GM21360 (cell line): ENCODE results near the gene CAMKK2.
"Not testable (repeated sequence)": the region's sequence is repeated elsewhere in the genome, so short reads cannot be mapped to it uniquely, and the experiment has no call there.

ENCODE experiments used
- ATAC-seq: cut with Tn5 transposase; IDR thresholded peaks from one replicate; pipeline ENCODE4 v1.9.1; 2021; ENCODE audit warnings: mild to moderate bottlenecking, moderate library complexity; ENCODE audit not compliant: unreplicated experiment

The CAMKK2 gene

GRCh38 chr12:121227294-121227693 is 69.2 kb downstream of the CAMKK2 start:
- ATAC-seq: peak; percentile 66

GRCh38 chr12:121226871-121227270 is 69.6 kb downstream of the CAMKK2 start:
- not testable (repeated sequence) for ATAC-seq

- no peak for ATAC-seq
Observed at GRCh38 chr12:121226399-121226798, 70.1 kb downstream of the CAMKK2 start.

GRCh38 chr12:121224591-121224990 is 71.9 kb downstream of the CAMKK2 start:
- no peak for ATAC-seq

GRCh38 chr12:121223292-121224285 is 72.9 kb downstream of the CAMKK2 start:
- ATAC-seq: no peak

- ATAC-seq: no peak
Observed at GRCh38 chr12:121222847-121223246, 73.7 kb downstream of the CAMKK2 start.

DNA sequence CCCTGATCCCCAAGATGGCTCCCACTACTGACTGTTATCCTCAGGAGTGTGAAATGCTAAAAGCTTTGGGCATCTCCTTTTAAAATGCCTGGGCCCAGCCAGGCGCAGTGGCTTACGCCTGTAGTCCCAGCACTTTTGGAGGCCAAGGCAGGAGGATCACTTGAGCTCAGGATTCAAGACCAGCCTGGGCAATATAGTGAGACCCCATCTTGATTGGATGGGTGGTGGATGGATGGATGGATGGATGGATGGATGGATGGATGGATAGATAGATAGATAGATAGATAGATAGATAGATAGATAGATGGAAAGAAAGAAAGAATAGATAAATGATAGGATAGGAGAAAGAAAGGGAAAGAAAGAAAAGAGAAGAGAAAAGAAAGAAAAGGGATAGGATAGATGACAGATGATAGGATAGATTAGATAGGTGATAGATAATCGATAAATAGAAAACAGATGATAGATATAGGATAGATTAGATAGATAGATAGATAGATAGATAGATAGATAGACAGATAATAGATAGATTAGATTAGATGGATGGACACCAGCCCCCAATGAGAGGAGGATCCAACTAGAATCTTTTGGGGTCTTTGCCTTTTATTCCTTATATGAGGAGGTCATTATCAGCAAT is 77.0 kb downstream of the CAMKK2 start:
- no peak for ATAC-seq

DNA sequence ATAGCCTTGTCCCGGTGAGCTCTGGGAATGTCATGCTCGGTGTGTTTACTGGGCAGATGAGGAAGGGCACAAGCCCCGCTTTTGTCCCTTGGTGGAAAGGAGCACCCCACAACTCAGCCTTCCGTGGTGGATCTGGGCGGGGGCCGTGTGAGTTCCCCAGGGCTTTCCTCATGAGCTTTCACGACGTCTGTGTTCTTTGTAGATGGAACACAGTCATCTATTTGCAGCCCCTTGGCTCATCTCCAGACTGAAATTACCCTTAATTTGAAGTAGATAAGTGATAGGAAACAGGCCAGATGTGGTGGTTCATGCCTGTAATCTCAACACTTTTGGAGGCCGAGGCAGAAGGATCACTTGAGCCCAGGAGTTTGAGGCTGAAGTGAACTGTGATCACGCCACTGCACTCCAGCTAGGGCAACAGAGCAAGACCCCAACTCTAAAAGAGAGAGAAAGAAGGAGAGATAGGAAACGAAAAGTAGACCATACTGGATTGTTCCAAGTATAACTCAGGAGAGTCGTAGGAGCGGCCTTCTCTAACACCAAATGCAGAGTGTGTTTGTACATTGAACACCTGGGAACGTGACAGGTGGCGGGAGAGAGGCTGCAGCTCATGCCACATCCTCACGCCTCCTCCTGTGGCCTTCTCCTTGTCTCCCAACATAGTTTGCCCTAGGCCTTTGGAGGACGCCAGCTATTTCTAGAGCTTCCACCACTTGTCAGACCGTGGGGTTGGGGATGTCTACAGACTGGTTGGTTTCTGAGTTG is 77.7 kb downstream of the CAMKK2 start:
- no peak for ATAC-seq

- ATAC-seq: no peak
Observed at GRCh38 chr12:121217761-121218160, 78.7 kb downstream of the CAMKK2 start.

- ATAC-seq: no peak
Observed at GRCh38 chr12:121217063-121217462, 79.4 kb downstream of the CAMKK2 start.

DNA sequence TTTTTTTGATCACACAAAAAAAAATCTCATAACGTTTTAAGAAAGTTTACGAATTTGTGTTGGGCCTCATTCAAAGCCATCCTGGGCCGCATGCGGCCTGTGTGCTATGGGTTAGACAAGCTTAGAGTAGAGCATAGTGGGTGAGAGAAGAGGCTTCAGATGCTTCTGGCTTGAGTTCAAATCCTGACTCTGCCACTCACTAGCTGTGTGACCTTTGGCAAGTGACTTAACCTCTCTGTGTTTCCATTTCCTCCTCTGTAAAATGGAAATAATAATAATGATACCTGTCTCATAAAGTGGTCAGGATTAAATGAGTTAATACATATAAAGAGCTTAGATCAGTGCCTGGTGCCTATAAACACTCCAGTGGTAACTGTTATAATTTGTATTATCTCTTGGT is 80.4 kb downstream of the CAMKK2 start:
- ATAC-seq: no peak

DNA sequence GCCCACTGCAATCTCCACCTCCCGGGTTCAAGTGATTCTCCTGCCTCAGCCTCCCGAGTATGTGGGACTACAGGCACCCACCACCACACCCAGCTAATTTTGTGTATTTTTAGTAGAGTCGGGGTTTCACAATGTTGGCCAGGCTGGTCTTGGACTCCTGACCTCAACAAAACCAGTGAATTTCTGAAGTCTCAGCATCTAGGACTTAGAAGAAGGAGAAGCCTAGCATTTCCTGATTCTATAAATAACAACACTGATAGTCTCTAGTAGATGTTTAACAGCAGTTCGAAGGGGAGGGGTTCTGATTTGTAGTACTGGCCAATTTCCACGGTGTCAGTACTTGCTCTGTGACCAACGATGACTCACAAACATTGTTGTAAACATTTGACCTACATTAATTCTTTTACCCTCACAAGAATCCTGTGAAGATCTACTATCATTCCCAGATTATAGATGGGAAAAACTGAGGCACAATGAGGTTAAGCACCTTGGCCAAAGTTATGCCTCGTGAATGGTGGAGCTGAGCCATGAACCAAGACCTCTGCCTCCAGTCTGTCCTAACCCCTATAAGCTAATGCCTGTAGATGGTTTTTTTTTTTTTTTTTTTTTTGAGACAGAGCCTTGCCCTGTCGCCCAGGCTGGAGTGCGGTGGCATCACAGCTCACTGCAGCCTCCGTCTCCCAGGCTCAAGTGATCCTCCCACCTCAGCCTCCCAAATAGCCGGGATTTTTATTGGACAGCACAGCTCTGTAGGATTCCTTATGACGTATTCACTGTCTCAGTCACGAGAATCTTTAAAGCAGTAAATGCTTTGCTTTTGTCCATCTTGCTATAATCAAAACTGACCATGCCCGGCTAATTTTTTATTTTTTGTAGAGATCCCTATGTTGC is 81.4 kb downstream of the CAMKK2 start:
- no peak for ATAC-seq

- no peak for ATAC-seq
Observed at GRCh38 chr12:121214166-121214777, 82.2 kb downstream of the CAMKK2 start.

- ATAC-seq: no peak
Observed at GRCh38 chr12:121212875-121213274, 83.6 kb downstream of the CAMKK2 start.

DNA sequence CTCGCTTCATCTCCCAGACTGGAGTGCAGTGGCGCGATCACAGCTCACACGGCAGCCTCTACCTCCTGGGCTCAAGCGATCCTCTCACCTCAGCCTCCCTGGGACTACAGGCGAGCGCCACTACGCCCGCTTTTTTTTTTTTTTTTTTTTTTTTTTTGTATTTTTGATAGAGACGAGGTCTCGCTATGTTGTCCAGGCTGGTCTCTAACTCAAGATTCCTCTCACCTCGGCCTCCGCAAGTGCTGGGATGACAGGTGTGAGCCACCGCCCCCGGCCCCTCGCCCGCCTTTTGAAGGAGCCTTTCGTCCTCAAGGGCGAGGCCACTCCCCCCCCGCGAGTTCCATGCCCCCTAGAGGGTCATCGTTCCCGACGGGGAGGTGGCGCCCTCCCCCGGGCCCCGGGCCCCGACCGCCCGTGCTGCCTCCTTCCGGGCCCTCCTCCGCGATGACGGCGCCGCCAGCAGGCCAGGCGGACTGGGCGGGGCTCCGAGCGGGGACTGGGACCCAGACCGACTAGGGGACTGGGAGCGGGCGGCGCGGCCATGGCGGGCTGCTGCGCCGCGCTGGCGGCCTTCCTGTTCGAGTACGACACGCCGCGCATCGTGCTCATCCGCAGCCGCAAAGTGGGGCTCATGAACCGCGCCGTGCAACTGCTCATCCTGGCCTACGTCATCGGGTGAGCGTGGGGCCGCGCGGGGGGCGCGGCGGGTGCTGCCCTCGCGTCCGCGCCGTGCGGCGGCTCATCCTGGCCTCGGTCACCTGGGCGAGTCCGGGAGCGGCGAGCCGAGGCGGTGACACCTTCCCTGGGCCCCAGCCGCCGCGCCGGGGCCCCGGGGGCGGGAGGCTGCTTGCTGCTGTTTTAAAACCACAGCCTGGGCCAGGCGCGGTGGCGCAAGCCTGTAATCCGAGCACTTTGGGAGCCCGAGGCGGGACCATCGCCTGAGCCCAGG is 86.6 kb downstream of the CAMKK2 start, which contains the start of gene P2RX4:
Gene P2RX4, plus strand, starts transcription at position 506 of the 949 bp plus-strand sequence. Its CDS starts 36 bp downstream, at position 542.
- peak; percentile 80 for ATAC-seq

DNA sequence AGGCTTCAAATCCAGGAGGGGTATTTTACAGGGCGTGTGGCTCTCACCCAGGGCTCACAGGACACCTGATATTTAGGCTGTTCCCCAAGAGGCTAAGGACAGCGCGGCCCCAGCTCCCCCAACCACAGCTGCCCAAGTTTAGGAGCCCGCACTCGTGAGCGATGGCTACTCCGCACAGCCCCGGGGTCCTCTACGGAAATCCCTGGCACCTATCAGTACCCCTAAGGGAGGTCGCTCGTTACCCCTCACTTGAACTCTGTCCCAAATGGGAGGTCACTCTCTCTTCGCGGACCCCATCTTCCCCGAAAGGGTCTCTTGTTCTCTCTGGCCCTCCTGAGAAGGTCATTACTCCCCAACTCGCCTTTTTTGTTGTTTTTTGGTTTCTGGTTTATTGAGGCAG is 87.3 kb downstream of the CAMKK2 start:
- ATAC-seq: no peak

DNA sequence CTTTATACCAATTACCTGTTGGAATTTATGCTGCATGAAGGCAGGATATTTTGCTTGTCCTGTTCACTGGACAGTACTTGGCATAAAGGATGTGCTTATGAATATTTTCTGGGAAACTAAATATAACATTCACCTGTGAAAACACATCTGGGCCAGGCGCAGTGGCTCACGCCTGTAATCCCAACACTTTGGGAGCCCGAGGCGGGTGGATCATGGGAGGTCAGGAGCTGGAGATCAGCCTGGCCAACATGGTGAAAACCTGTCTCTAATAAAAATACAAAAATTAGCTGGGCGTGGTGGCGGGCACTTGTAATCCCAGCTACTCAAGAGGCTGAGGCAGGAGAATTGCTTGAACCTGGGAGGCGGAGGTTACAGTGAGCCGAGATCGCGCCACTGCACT is 87.9 kb downstream of the CAMKK2 start:
- not testable (repeated sequence) for ATAC-seq

- ATAC-seq: no peak
Observed at GRCh38 chr12:121205491-121205890, 91.0 kb downstream of the CAMKK2 start.

DNA sequence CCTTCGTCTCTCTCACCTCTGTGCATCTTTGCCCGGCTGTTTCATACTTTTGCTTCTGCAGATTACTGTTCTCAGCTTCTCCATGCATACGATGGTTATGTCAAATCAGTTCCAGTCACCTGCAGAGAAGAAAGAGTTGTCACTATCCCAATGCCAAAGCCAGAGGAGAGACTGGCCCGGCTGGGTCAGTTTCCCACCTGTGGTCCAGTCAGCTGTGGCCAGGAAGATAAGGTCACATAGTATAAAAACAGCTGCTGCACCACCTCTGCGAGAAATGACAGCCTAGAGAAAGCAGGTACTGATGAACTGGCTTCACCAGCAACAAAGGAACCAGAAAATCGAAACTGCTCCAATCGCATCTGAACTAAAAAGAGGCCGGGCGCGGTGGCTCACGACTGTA is 93.0 kb downstream of the CAMKK2 start:
- no peak for ATAC-seq
